ENCODE measurements around the gene PTGES2. TPM values are rescaled to one million over a fixed set of nuclear protein-coding genes. Genes with fewer than 3 reads are reported as not detected.
A peak's percentile ranks its signal among the peaks of the same experiment; 100 is the strongest.

Gene PTGES2
- total and polyA plus RNA-seq, 2 experiments from 2014 or later = 141 to 240 TPM

- H3K9me3 ChIP-seq (ENCODE audit: low read depth) = no peaks in the 10 kb centered on the region
- TF ChIP-seq, protein P1, sequence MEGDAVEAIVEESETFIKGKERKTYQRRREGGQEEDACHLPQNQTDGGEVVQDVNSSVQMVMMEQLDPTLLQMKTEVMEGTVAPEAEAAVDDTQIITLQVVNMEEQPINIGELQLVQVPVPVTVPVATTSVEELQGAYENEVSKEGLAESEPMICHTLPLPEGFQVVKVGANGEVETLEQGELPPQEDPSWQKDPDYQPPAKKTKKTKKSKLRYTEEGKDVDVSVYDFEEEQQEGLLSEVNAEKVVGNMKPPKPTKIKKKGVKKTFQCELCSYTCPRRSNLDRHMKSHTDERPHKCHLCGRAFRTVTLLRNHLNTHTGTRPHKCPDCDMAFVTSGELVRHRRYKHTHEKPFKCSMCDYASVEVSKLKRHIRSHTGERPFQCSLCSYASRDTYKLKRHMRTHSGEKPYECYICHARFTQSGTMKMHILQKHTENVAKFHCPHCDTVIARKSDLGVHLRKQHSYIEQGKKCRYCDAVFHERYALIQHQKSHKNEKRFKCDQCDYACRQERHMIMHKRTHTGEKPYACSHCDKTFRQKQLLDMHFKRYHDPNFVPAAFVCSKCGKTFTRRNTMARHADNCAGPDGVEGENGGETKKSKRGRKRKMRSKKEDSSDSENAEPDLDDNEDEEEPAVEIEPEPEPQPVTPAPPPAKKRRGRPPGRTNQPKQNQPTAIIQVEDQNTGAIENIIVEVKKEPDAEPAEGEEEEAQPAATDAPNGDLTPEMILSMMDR (IDR thresholded peaks at IDR 0.05; ENCODE audit: low read depth, low read length) = no peak
- H3K4me1 ChIP-seq (ENCODE audit: low read depth) = peaks cover 4% of the 10 kb centered on the region
- no peak for DNase-seq (ENCODE audit: low read depth in 1 of 2, low spot score in 1 of 2)
- H3K4me3 ChIP-seq = no peak overlapping the region
- no peaks in the 10 kb centered on the region for H3K36me3 ChIP-seq
- H3K27ac ChIP-seq = no peak overlapping the region
- H3K27me3 ChIP-seq = no peaks in the 10 kb centered on the region
Measured at GRCh38 chr9:128085943-128086342, 41.6 kb downstream of the PTGES2 start.

DNA sequence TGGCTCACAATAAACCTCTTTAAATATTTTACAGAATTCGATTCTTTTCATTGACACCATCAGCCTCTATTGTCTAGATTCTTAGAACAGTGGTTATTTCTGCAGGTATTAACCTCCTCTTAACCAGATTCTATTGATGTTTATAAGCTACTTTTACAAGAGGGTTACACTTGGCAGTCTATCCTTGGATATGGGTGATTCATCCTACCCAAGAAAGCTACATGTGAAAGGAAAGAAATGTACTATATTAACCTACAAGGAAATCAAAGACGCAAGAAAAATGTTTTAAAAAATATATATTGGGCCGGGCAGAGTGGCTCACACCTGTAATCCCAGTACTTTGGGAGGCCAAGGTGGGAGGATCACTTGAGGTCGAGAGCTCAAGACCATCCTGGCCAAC is 42.8 kb downstream of the PTGES2 start:
- Histone ChIP-seq H3K27ac (no peak overlapping the region), H3K9me3 (ENCODE audit: low read depth) (no peaks in the 10 kb centered on the region), H3K36me3 (no peaks in the 10 kb centered on the region), H3K4me3 (no peak overlapping the region), H3K4me1 (ENCODE audit: low read depth) (peaks cover 7% of the 10 kb centered on the region), H3K27me3 (no peaks in the 10 kb centered on the region)
- TF ChIP-seq, protein P1 (IDR thresholded peaks at IDR 0.05; ENCODE audit: low read depth, low read length) = no peak
- no peak for DNase-seq (ENCODE audit: low read depth in 1 of 2, low spot score in 1 of 2)

- DNase-seq (ENCODE audit: low read depth in 1 of 2, low spot score in 1 of 2) = no peak
- no peak overlapping the region for H3K27ac ChIP-seq
- H3K27me3 ChIP-seq = no peaks in the 10 kb centered on the region
Measured at GRCh38 chr9:128082151-128082550, 45.4 kb downstream of the PTGES2 start.

GRCh38 chr9:128081056-128081455 is 46.5 kb downstream of the PTGES2 start:
- DNase-seq (ENCODE audit: low read depth in 1 of 2, low spot score in 1 of 2) = peak in 1 of 2 donors; percentile 91
- no peaks in the 10 kb centered on the region for H3K27me3 ChIP-seq
- TF ChIP-seq, protein P1 (IDR thresholded peaks at IDR 0.05; ENCODE audit: low read depth, low read length) = no peak
- H3K4me1 ChIP-seq (ENCODE audit: low read depth) = peaks cover 26% of the 10 kb centered on the region
- no peaks in the 10 kb centered on the region for H3K9me3 ChIP-seq (ENCODE audit: low read depth)
- no peaks in the 10 kb centered on the region for H3K36me3 ChIP-seq
- H3K27ac ChIP-seq = peak overlapping the region; percentile 51
- H3K4me3 ChIP-seq = no peak overlapping the region

More at GRCh38 chr9:128082151-128082550, 45.4 kb downstream of the PTGES2 start:
- Histone ChIP-seq H3K4me1 (ENCODE audit: low read depth) (peaks cover 26% of the 10 kb centered on the region), H3K9me3 (ENCODE audit: low read depth) (no peaks in the 10 kb centered on the region), H3K4me3 (no peak overlapping the region), H3K36me3 (no peaks in the 10 kb centered on the region)
- TF ChIP-seq, protein P1 (IDR thresholded peaks at IDR 0.05; ENCODE audit: low read depth, low read length) = no peak

DNA sequence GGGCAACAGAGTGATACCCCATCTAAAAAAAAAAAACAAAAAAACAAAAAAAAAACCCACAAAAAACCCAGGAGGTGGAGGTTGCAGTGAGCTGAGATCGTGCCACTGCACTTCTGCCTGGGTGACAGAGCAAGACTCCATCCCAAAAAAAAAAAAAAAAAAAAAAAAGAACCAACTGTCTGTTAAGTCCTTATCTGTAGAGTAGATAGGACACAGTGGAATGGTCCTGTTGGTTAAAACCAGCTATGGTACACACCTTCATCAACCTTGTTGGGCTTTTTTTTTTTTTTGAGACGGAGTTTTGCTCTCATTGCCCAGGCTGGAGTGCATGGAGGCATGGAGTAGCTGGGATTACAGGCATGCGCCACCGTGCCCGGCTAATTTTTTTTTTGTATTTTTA is 47.3 kb downstream of the PTGES2 start:
- H3K9me3 ChIP-seq (ENCODE audit: low read depth) = no peaks in the 10 kb centered on the region
- H3K36me3 ChIP-seq = no peaks in the 10 kb centered on the region
- peaks cover 26% of the 10 kb centered on the region for H3K4me1 ChIP-seq (ENCODE audit: low read depth)
- H3K27me3 ChIP-seq = no peaks in the 10 kb centered on the region
- TF ChIP-seq, protein P1 (IDR thresholded peaks at IDR 0.05; ENCODE audit: low read depth, low read length) = no peak
- no peak for DNase-seq (ENCODE audit: low read depth in 1 of 2, low spot score in 1 of 2)
- no peak overlapping the region for H3K4me3 ChIP-seq
- no peak overlapping the region for H3K27ac ChIP-seq
